Stimulated activated CD8-positive, alpha-beta memory T cell treated with anti-CD3 and anti-CD28 coated beads, Interleukin-15, amount 100 ng/mL, for 24 hours (primary cell): ENCODE measurements around the gene CDH4.
"Not testable (repeated sequence)": the region's sequence is repeated elsewhere in the genome, so short reads cannot be mapped to it uniquely, and the experiment has no call there.

Experiments used
- DNase-seq: peaks from one replicate; pipeline ENCODE4 v3.0.0-alpha.2; 2020; ENCODE audit warnings: low read depth

The CDH4 gene

GRCh38 chr20:61417221-61417941 is 165.3 kb downstream of the CDH4 start:
- no peak for DNase-seq

GRCh38 chr20:61419010-61419409 is 166.9 kb downstream of the CDH4 start:
- DNase-seq = no peak

GRCh38 chr20:61419501-61419900 is 167.4 kb downstream of the CDH4 start:
- no peak for DNase-seq

GRCh38 chr20:61420056-61420455 is 168.0 kb downstream of the CDH4 start:
- no peak for DNase-seq

GRCh38 chr20:61420781-61421180 is 168.7 kb downstream of the CDH4 start:
- no peak for DNase-seq

- no peak for DNase-seq
Observed at GRCh38 chr20:61422636-61423425, 170.8 kb downstream of the CDH4 start.

GRCh38 chr20:61424011-61424627 is 172.1 kb downstream of the CDH4 start:
- DNase-seq = no peak

- no peak for DNase-seq
Observed at GRCh38 chr20:61424628-61425420, 172.8 kb downstream of the CDH4 start.

GRCh38 chr20:61425541-61425991 is 173.5 kb downstream of the CDH4 start:
- not testable (repeated sequence) for DNase-seq

GRCh38 chr20:61426352-61426751 is 174.3 kb downstream of the CDH4 start:
- DNase-seq = no peak

- no peak for DNase-seq
Observed at GRCh38 chr20:61429458-61430227, 177.6 kb downstream of the CDH4 start.

GRCh38 chr20:61430228-61430624 is 178.2 kb downstream of the CDH4 start:
- no peak for DNase-seq

GRCh38 chr20:61433176-61433575 is 181.1 kb downstream of the CDH4 start:
- no peak for DNase-seq

GRCh38 chr20:61433816-61434215 is 181.8 kb downstream of the CDH4 start:
- DNase-seq = no peak

- DNase-seq = no peak
Observed at GRCh38 chr20:61434341-61434781, 182.3 kb downstream of the CDH4 start.

GRCh38 chr20:61435184-61435822 is 183.2 kb downstream of the CDH4 start:
- DNase-seq = no peak

GRCh38 chr20:61435823-61436220 is 183.8 kb downstream of the CDH4 start:
- DNase-seq = no peak

GRCh38 chr20:61436283-61436666 is 184.2 kb downstream of the CDH4 start:
- no peak for DNase-seq

- DNase-seq = no peak
Observed at GRCh38 chr20:61436667-61437279, 184.7 kb downstream of the CDH4 start.
